COLO668 (cell line): Measurements from ENCODE around the gene RPS6KC1.
"Not testable (repeated sequence)": the region's sequence is repeated elsewhere in the genome, so short reads cannot be mapped to it uniquely, and the experiment has no call there.

ENCODE experiments used
- DNase-seq: peaks from one replicate; lab custom pipeline; 2025; ENCODE audit not compliant: unreplicated experiment; lab: John Stamatoyannopoulos, UW

Gene RPS6KC1

GRCh38 chr1:213054733-213055591, 3.9 kb downstream of the RPS6KC1 start:
- no peak for DNase-seq

GRCh38 chr1:213055767-213056166, 4.7 kb downstream of the RPS6KC1 start:
- DNase-seq: no peak

- DNase-seq: no peak
Observed at GRCh38 chr1:213057264-213058059, 6.4 kb downstream of the RPS6KC1 start.

- DNase-seq: peak; percentile 89
Observed at GRCh38 chr1:213060836-213061235, 9.8 kb downstream of the RPS6KC1 start.

GRCh38 chr1:213061263-213061662, 10.2 kb downstream of the RPS6KC1 start:
- DNase-seq: peak; percentile 74

GRCh38 chr1:213065800-213066199, 14.8 kb downstream of the RPS6KC1 start:
- no peak for DNase-seq

- DNase-seq: no peak
Observed at GRCh38 chr1:213066363-213066762, 15.3 kb downstream of the RPS6KC1 start.

GRCh38 chr1:213067352-213067751, 16.3 kb downstream of the RPS6KC1 start:
- DNase-seq: no peak

- no peak for DNase-seq
Observed at GRCh38 chr1:213070406-213070805, 19.4 kb downstream of the RPS6KC1 start.

GRCh38 chr1:213075725-213076124, 24.7 kb downstream of the RPS6KC1 start:
- no peak for DNase-seq

GRCh38 chr1:213082420-213083111, 31.5 kb downstream of the RPS6KC1 start:
- no peak for DNase-seq

GRCh38 chr1:213083112-213083445, 32.0 kb downstream of the RPS6KC1 start:
- DNase-seq: no peak

GRCh38 chr1:213087911-213088310, 36.9 kb downstream of the RPS6KC1 start:
- no peak for DNase-seq

GRCh38 chr1:213089924-213090677, 39.1 kb downstream of the RPS6KC1 start:
- no peak for DNase-seq

- DNase-seq: no peak
Observed at GRCh38 chr1:213094446-213094845, 43.4 kb downstream of the RPS6KC1 start.

- no peak for DNase-seq
Observed at GRCh38 chr1:213095467-213095866, 44.4 kb downstream of the RPS6KC1 start.

- DNase-seq: no peak
Observed at GRCh38 chr1:213099682-213100399, 48.8 kb downstream of the RPS6KC1 start.

GRCh38 chr1:213100565-213100964, 49.5 kb downstream of the RPS6KC1 start:
- DNase-seq: not testable (repeated sequence)

- DNase-seq: no peak
Observed at GRCh38 chr1:213103377-213104306, 52.6 kb downstream of the RPS6KC1 start.
